Ishikawa (cell line): ENCODE measurements around the gene C16orf86.

Experiments
- CEBPB ChIP-seq: IDR thresholded peaks from 2 replicates; pipeline ENCODE4 v1.6.1; 2012
- CREB1 ChIP-seq: IDR thresholded peaks from 2 replicates; pipeline ENCODE4 v1.6.1; 2012; ENCODE audit warnings: low read depth
- EGR1 ChIP-seq: IDR thresholded peaks from 2 replicates; pipeline ENCODE4 v1.6.1; 2012
- EP300 ChIP-seq: IDR thresholded peaks from 2 replicates; pipeline ENCODE4 v1.6.1; 2012; ENCODE audit warnings: borderline replicate concordance
- FOXM1 ChIP-seq: IDR thresholded peaks from 2 replicates; pipeline ENCODE4 v1.6.1; 2012; ENCODE audit warnings: low read depth, borderline replicate concordance
- MAX ChIP-seq: IDR thresholded peaks from 2 replicates; pipeline ENCODE4 v1.6.1; 2012
- NFIC ChIP-seq: IDR thresholded peaks from 2 replicates; pipeline ENCODE4 v1.6.1; 2012
- RAD21 ChIP-seq: IDR thresholded peaks from 2 replicates; pipeline ENCODE4 v1.6.1; 2012; ENCODE audit warnings: low read depth
- REST ChIP-seq: IDR thresholded peaks from 2 replicates; pipeline ENCODE4 v1.6.1; 2012; ENCODE audit warnings: low read depth, mild to moderate bottlenecking
- TAF1 ChIP-seq: IDR thresholded peaks from 2 replicates; pipeline ENCODE4 v1.6.1; 2012; ENCODE audit warnings: low read depth, mild to moderate bottlenecking
- TCF12 ChIP-seq: IDR thresholded peaks from 2 replicates; pipeline ENCODE4 v1.6.1; 2012; ENCODE audit warnings: low read depth
- TEAD4 ChIP-seq: IDR thresholded peaks from 2 replicates; pipeline ENCODE4 v1.6.1; 2012
- USF1 ChIP-seq: IDR thresholded peaks from 2 replicates; pipeline ENCODE4 v1.6.1; 2012
- YY1 ChIP-seq: IDR thresholded peaks from 2 replicates; pipeline ENCODE4 v1.6.1; 2012; ENCODE audit warnings: low read depth
- ZBTB7A ChIP-seq: IDR thresholded peaks from 2 replicates; pipeline ENCODE4 v1.6.1; 2012; ENCODE audit warnings: low read depth

C16orf86 gene, protein sequence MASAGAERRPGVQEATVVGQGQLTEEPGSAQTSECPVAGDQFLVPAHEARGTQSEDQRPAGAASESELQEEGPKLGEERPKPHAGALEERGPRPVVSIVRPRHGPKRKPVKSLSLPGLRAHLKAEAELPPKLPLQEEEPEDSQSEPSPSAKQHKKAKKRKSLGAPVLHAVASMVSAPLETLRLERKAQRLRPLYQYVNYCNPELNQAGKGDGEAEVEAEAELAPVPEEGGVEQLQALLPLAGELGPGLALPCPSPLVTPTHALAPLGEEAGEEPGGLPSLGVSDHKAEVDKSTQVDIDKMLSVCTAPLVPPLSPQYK

DNA sequence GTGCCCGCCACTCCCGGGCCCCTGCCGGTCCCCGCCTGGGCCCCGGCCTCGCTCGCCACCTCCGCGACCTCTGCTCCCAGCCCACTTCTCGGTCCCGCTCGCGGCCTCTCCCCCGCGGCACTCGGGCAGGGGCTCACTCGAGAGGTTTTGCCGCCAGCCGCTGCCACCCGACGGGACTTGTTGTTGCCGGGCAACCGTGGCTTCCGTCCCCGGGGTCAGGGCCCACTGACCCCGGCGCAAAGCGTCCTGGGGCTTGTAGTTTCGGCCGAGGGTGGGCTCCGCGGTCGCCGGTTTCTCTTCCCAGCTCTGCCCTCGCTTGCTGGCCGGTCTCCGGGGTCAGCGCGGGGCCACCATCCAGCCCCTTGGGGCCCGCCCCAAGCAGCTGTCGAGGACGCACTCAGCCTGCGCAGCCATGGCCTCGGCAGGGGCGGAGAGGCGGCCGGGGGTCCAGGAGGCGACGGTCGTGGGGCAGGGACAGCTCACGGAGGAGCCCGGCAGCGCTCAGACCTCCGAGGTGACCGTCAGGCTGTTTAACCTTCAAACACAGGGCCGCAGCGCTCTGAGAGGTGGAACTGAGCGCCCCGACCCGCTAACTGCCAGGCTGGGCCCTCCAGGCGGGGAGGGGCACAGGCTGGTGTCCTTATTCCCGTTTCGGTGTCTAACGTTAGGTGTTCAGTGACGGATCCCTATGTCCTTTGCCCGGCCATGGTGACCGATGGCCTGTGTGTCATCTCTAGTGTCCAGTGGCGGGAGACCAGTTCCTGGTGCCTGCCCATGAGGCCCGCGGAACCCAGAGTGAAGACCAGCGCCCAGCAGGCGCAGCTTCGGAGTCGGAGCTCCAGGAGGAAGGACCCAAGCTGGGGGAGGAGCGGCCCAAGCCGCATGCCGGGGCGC is at the start of gene C16orf86, which contains the start of gene ENKD1:
Gene C16orf86, plus strand, starts transcription at position 256 of the 894 bp plus-strand sequence. Its CDS starts 157 bp downstream, at position 413.
Gene ENKD1, minus strand, starts transcription at position 192 of the 894 bp plus-strand sequence. CDS start 308 bp downstream, outside the sequence.
- TF ChIP-seq USF1 (no peak), YY1 (no peak), NFIC (no peak), TAF1 (peak; percentile 31; the same call in 1 of the 2 replicates), MAX (no peak), RAD21 (no peak), TCF12 (no peak; the same call in 1 of the 2 replicates), CEBPB (no peak), CREB1 (no peak), ZBTB7A (peak; percentile 88), FOXM1 (no peak), EGR1 (peak; percentile 41; the same call in 1 of the 2 replicates), TEAD4 (no peak; the same call in 1 of the 2 replicates), REST (no peak), EP300 (0 out of 2 replicates have a peak, but pooled peaks have one; percentile 10)

- no peak for TF ChIP-seq YY1
- TF ChIP-seq FOXM1: no peak
Observed at GRCh38 chr16:67628216-67628615, 38.4 kb upstream of the C16orf86 start.

DNA sequence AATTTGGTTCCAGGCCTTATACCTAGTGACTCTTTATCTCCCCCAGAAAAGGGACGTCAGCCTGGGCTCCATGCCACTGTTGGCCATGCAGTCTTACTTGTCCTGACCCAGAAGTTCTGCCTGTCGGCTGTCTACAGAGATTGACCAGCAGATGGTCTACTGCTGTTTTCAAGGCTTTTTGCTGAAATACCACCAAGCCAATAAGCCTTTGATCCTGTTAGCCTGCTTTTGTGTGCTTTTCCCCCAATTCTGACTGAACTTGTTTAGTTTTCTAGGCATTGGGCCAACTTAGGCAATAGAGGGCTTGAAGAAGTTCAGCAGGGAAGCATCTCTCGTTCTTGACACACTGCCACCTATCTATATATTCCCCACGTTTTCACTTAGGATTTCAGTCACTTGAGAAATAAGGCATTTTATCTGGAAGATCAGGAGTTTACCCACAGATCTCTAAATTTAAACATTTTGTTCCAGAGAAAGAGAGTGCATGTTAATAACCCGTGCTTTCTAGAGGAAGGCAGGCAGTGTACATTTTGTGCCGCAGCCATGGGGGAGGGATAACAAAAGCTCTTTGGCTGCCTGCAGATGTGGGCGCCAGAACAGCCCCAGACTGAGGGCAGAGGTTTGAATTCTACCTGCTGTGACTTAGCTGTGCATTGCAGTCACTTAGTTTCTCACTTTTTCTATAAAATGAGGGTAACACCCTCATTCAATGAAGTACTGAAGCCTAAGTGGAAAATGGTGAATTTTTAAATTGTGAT is 34.0 kb upstream of the C16orf86 start:
- TF ChIP-seq NFIC (no peak), EP300 (no peak), CEBPB (no peak), RAD21 (no peak), MAX (no peak)

DNA sequence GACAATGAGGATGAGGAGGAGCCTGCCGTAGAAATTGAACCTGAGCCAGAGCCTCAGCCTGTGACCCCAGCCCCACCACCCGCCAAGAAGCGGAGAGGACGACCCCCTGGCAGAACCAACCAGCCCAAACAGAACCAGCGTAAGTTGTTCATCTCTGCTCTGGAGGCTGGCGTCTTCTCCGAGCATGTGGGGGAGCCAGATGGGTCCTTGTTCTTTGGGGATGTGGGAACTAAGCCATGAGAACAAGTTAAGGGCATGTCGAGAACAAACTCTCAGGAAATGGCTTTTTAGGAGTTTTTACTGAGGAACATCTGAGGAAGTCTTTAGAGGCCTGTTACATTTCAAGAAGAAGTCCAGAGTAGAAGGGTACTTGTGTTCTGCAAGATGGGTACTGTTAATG is 29.9 kb upstream of the C16orf86 start:
- TF ChIP-seq EGR1 (no peak), REST (no peak), TAF1 (no peak), FOXM1 (no peak), CEBPB (no peak), YY1 (no peak), CREB1 (no peak), ZBTB7A (no peak), RAD21 (no peak), EP300 (no peak), MAX (no peak), NFIC (no peak), USF1 (no peak), TCF12 (no peak), TEAD4 (no peak)
